ENCODE measurements around the gene NUP205.

- TF ChIP-seq CTCF (IDR thresholded peaks at IDR 0.05; ENCODE audit: low read length) (no peak), EZH2 (optimal IDR thresholded peaks at IDR 0.05; ENCODE audit: low read depth, low read length) (no peak), EZH2phosphoT487 (IDR thresholded peaks at IDR 0.05; ENCODE audit: low read length) (no peak)
Observed at GRCh38 chr7:135560631-135561030, 2.9 kb downstream of the NUP205 start.
